Hair follicle dermal papilla cell (primary cell): Measurements from ENCODE around the gene TMEM247. TPM values are rescaled to one million over a fixed set of nuclear protein-coding genes. Genes with fewer than 3 reads are reported as not detected.

Experiments
- small RNA-seq: library from RNA; depleted of rRNA; stranded (forward); fragments of <200 nt; gene quantifications from one replicate; pipeline ENCODE3, GENCODE V24; 2012
- total RNA-seq: library from RNA; depleted of rRNA; stranded (reverse); fragments of >200 nt; gene quantifications from 2 replicates; pipeline ENCODE4 v1.2.3, GENCODE V29; 2012

Gene TMEM247
- total RNA-seq: not detected in 2 replicates

DNA sequence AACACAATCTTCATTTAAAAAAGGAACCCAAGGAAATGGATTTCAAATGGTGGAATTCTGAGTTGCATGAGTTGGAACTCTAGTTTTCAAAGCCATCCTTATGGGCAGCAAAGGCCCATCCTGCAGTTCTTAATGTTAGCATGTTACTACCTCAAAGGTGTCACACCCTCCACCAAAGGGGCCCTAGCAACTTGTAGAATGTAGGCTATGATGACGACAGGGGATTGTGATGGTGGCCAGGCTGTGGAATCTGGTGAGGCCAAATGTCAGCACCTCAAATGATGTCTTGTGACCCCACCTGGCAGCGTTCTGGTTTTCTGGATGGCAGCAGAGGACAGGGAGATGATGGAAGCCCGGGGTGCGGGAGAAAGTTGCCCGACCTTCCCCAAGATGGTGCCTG lies at the start of gene TMEM247:
TSS of gene TMEM247 (plus strand) at position 301 of the 400 bp plus-strand sequence.

Small RNA genes within 50 kb of the gene (small RNA-seq; reads per million reads assigned to genes)
- not detected for gene RN7SL817P

Other genes starting within 250 kb of the TMEM247 start
- 134 and 159 TPM in 2 replicates for gene EPAS1, start 182.2 kb upstream of the TMEM247 start, total RNA-seq
- gene RHOQ, start 62.9 kb downstream of the TMEM247 start, total RNA-seq: 99.0 and 108 TPM in 2 replicates
- gene ATP6V1E2, start 63.0 kb downstream of the TMEM247 start, total RNA-seq: 4.5 and 4.7 TPM in 2 replicates
- 14.8 and 15.2 TPM in 2 replicates for gene PIGF, start 137.5 kb downstream of the TMEM247 start, total RNA-seq
- gene CRIPT, start 137.7 kb downstream of the TMEM247 start, total RNA-seq: 18.8 and 19.6 TPM in 2 replicates
- gene SOCS5, start 219.7 kb downstream of the TMEM247 start, total RNA-seq: 122 and 156 TPM in 2 replicates